HS-5 (cell line): Measurements from ENCODE around the gene CCN2.
"Not testable (repeated sequence)": the region's sequence is repeated elsewhere in the genome, so short reads cannot be mapped to it uniquely, and the experiment has no call there.

Experiments used
- DNase-seq: peaks from one replicate; pipeline ENCODE4 v3.0.0-alpha.2; 2012; ENCODE audit warnings: low read depth

The CCN2 gene

GRCh38 chr6:131909408-131910218 lies 41.6 kb downstream of the CCN2 start:
- DNase-seq, result peak; percentile 52

DNA sequence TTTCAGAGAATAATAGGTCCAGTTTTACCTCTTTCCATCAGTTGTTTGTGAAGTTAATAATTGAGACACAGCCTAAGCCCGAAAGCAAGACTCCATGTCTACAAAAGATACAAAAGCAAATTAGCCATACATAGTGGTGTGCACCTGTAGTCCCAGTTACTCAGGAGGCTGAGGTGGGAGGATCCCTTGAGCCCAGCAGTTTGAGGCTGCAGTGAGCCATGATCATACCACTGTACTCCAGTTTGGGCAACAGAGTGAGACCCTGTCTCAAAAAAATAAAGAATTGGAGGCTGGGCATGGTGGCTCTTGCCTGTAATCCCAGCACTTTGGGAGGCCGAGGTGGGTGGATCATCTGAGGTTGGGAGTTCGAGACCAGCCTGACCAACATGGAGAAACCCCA lies 42.4 kb downstream of the CCN2 start:
- DNase-seq, result not testable (repeated sequence)

DNA sequence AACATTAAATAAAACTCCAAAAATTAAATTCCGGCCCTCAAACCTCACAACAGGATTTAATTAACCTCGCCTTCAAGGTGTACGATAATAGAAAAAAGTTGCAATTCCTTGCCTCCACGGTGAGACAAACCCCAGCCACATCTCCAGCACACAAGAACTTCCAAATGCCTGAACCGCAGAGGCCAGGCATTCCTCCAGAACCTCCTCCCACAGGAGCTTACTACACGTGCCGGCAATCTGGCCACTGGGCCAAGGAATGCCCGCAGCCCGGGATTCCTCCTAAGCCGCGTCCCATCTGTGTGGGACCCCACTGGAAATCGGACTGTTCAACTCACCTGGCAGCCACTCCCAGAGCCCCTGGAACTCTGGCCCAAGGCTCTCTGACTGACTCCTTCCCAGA lies 47.4 kb downstream of the CCN2 start:
- DNase-seq, result not testable (repeated sequence)

DNA sequence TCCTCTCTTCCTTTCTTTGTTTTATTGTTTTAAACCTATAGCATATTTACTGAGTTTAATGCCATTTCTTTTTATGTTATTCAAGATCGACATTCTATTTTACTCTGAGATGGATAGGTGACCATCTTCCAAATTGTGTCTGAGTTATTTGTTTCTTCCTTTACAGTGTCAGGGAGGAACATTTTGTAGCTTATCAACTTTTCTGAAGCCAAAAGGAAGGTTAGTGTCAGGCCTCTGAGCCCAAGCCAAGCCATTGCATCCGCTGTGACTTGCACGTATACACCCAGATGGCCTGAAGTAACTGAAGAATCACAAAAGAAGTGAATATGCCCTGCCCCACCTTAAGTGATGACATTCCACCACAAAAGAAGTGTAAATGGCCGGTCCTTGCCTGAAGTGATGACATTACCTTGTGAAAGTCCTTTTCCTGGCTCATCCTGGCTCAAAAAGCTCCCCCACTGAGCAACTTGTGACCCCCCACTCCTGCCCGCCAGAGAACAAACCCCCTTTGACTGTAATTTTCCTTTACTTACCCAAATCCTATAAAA lies 49.8 kb downstream of the CCN2 start:
- not testable (repeated sequence) for DNase-seq

DNA sequence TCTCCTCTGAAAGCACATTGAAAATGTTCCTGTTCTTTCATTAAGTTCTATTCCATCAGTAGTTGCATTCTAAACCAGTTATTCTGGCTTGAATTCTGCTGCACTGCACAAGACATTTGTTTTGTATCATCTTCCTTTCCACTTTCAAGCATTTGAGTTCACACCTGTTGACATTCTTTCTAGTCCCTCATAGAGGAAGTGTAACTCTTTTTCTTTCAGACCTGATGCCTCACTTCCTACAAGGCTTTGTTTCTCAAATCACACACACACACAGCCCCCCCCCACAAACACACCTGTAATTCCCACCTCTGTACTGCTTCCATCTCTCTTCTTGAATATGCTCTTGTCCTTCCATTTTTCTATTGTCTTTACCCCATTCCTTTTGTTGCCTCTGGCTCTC lies 50.9 kb downstream of the CCN2 start:
- no peak for DNase-seq

DNA sequence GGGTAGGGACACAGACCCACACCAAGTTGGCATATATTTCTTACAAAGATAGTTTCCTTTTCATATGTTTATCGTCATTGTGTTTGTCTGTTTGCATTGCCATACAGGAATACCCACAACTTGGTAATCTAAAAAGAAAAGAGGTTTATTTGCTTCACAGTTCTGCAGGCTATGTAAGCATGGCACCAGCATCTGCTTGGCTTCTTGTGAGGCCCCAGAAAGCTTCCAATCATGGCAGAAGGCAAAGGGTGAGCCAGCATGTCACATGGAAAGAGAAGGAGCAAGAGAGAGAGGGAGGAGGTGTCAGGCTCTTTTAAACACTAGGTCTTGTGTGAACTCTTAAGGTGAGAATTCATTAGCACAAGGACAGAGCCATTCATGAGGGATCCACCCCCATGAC lies 52.5 kb downstream of the CCN2 start:
- DNase-seq, result no peak
